Panc1 (cell line): ENCODE measurements around the gene ELP1. TPM values are rescaled to one million over a fixed set of nuclear protein-coding genes. Genes with fewer than 3 reads are reported as not detected.

Source experiments
- ATAC-seq: fragments of 200-7000 bp; cut with Tn5 transposase; 2 replicates; pipeline ENCODE4 v1.9.1; 2020; ENCODE audit warnings: mild to moderate bottlenecking, moderate library complexity
- BruUV-seq: library from RNA; stranded (reverse); fragments of 400-500 nt; replicated peaks from 2 replicates; lab custom pipeline; 2021; lab: Mats Ljungman, UMichigan
- CTCF ChIA-PET: fragments of 300-600 bp; sonication (Branson Sonifier 250); formaldehyde crosslinking; loops from one replicate; lab custom pipeline; 2022; ENCODE audit warnings: antibody characterized with exemption; lab: Charles Lee
- POLR2A ChIA-PET: fragments of 300-600 bp; sonication (Branson Sonifier 250); formaldehyde crosslinking; loops from one replicate; lab custom pipeline; 2022; ENCODE audit warnings: antibody characterized with exemption; lab: Charles Lee
- DNase-seq: peaks from one replicate; pipeline ENCODE4 v3.0.0-alpha.2; 2010; ENCODE audit warnings: low read depth, low spot score
- H3K27ac ChIP-seq: 2 replicates; pipeline ENCODE4 v1.5.1; 2011; ENCODE audit warnings: mild to moderate bottlenecking, low read length, inconsistent platforms
- H3K27me3 ChIP-seq: fragments of 200-500 bp; sonication (Bioruptor generic); 2 replicates; pipeline ENCODE4 v1.6.0; 2014; ENCODE audit warnings: low read length, inconsistent platforms; ENCODE audit not compliant: control insufficient read depth, insufficient read depth
- H3K36me3 ChIP-seq: fragments of 200-500 bp; sonication (Bioruptor generic); 2 replicates; pipeline ENCODE4 v1.5.1; 2014; ENCODE audit warnings: inconsistent platforms, mild to moderate bottlenecking, low read length, moderate library complexity; ENCODE audit not compliant: control insufficient read depth, insufficient read depth
- H3K4me1 ChIP-seq: 2 replicates; pipeline ENCODE4 v1.5.1; 2011; ENCODE audit warnings: inconsistent platforms, mild to moderate bottlenecking, low read length, moderate library complexity; ENCODE audit not compliant: control insufficient read depth, insufficient read depth
- H3K4me3 ChIP-seq, 2 experiments: 2 replicates each; pipeline ENCODE4 v1.5.1; 2011 to 2012; ENCODE audit warnings: low read depth in 2 of 2, low read length in 2 of 2, mild to moderate bottlenecking in 2 of 2, inconsistent platforms in 1 of 2, moderate library complexity in 1 of 2
- H3K9me3 ChIP-seq: fragments of 200-500 bp; sonication (Bioruptor generic); 2 replicates; pipeline ENCODE4 v1.5.1; 2014; ENCODE audit warnings: low read depth, mild to moderate bottlenecking, inconsistent platforms, low read length, moderate library complexity; ENCODE audit not compliant: control insufficient read depth, insufficient read depth
- POLR2AphosphoS5 ChIP-seq: IDR thresholded peaks from 2 replicates; pipeline ENCODE4 v1.6.1; 2012; ENCODE audit warnings: mild to moderate bottlenecking, low read depth, low read length, moderate library complexity
- SIN3A ChIP-seq: IDR thresholded peaks from 2 replicates; pipeline ENCODE4 v1.6.1; 2012; ENCODE audit warnings: low read depth, mild to moderate bottlenecking, low read length, moderate library complexity, borderline replicate concordance; ENCODE audit not compliant: insufficient read depth
- TCF7L2 ChIP-seq: IDR thresholded peaks from 2 replicates; pipeline ENCODE4 v1.6.1; 2011; ENCODE audit warnings: mild to moderate bottlenecking, low read depth, low read length, inconsistent platforms
- in situ Hi-C: cut with HindIII; loops from 2 replicates; pipeline ENCODE4 v1.10.0; 2016; ENCODE audit warnings: low sequenced_read_pairs, low pct_unique_long_range_greater_than_20kb
- intact Hi-C: fragments of 100-400 bp; cut with micrococcal nuclease; formaldehyde crosslinking; loops from one replicate; pipeline ENCODE4 v1.10.0; 2022; ENCODE audit not compliant: unreplicated experiment
- total RNA-seq: library from RNA; stranded (reverse); gene quantifications from one replicate; pipeline ENCODE4 v1.2.1, GENCODE V29; 2021; ENCODE audit not compliant: unreplicated experiment
- TF ChIP-seq, protein P1 (sequence below): fragments of 450-650 bp; IDR thresholded peaks from 2 replicates; pipeline ENCODE4 v1.5.1; 2017; ENCODE audit warnings: mild to moderate bottlenecking
- TF ChIP-seq, protein P2 (sequence below), 2 experiments: IDR thresholded peaks; 2 replicates each; pipeline ENCODE4 v1.6.1; 2011 to 2012; ENCODE audit warnings: low read depth in 2 of 2, control low read depth in 1 of 2, low read length in 1 of 2, mild to moderate bottlenecking in 1 of 2, moderate library complexity in 1 of 2; ENCODE audit not compliant: insufficient read depth in 1 of 2

The ELP1 gene
- total RNA-seq, 1 experiment from 2014 or later: 17.1 TPM

DNA sequence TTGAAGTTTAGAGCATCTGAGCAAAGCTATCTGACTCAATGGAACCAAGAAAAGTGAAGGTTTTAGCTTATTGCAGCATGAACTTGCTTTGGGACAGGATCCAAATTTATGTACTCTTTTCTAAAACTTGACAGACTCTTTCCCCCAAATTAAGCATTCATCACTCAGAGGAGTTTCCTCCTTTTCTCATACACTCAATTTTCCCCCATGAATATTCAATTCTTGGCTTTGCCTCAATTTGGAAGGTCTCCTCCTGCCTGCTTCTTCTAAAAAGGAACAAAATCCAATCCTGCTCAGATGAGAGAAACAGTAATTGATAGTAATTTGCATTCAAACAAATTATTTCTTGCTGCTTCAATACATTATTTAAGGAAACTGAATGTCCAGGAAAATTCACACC is 66.8 kb downstream of the ELP1 start:
- no peaks in the 10 kb centered on the region for H3K9me3 ChIP-seq
- H3K27ac ChIP-seq: no peak overlapping the region
- in situ Hi-C loops: no loop called here
- ChIA-PET CTCF (no interaction called here), POLR2A (no interaction called here)
- TF ChIP-seq SIN3A: no peak
- no peak for TF ChIP-seq POLR2AphosphoS5
- TF ChIP-seq, protein P1, sequence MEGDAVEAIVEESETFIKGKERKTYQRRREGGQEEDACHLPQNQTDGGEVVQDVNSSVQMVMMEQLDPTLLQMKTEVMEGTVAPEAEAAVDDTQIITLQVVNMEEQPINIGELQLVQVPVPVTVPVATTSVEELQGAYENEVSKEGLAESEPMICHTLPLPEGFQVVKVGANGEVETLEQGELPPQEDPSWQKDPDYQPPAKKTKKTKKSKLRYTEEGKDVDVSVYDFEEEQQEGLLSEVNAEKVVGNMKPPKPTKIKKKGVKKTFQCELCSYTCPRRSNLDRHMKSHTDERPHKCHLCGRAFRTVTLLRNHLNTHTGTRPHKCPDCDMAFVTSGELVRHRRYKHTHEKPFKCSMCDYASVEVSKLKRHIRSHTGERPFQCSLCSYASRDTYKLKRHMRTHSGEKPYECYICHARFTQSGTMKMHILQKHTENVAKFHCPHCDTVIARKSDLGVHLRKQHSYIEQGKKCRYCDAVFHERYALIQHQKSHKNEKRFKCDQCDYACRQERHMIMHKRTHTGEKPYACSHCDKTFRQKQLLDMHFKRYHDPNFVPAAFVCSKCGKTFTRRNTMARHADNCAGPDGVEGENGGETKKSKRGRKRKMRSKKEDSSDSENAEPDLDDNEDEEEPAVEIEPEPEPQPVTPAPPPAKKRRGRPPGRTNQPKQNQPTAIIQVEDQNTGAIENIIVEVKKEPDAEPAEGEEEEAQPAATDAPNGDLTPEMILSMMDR: no peak
- TF ChIP-seq TCF7L2: no peak
- TF ChIP-seq, protein P2, sequence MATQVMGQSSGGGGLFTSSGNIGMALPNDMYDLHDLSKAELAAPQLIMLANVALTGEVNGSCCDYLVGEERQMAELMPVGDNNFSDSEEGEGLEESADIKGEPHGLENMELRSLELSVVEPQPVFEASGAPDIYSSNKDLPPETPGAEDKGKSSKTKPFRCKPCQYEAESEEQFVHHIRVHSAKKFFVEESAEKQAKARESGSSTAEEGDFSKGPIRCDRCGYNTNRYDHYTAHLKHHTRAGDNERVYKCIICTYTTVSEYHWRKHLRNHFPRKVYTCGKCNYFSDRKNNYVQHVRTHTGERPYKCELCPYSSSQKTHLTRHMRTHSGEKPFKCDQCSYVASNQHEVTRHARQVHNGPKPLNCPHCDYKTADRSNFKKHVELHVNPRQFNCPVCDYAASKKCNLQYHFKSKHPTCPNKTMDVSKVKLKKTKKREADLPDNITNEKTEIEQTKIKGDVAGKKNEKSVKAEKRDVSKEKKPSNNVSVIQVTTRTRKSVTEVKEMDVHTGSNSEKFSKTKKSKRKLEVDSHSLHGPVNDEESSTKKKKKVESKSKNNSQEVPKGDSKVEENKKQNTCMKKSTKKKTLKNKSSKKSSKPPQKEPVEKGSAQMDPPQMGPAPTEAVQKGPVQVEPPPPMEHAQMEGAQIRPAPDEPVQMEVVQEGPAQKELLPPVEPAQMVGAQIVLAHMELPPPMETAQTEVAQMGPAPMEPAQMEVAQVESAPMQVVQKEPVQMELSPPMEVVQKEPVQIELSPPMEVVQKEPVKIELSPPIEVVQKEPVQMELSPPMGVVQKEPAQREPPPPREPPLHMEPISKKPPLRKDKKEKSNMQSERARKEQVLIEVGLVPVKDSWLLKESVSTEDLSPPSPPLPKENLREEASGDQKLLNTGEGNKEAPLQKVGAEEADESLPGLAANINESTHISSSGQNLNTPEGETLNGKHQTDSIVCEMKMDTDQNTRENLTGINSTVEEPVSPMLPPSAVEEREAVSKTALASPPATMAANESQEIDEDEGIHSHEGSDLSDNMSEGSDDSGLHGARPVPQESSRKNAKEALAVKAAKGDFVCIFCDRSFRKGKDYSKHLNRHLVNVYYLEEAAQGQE (IDR thresholded peaks at IDR 0.05; ENCODE audit: insufficient read depth in 1 of 2, low read depth in 2 of 2, low read length in 1 of 2): no peak
- no peak overlapping the region for H3K4me3 ChIP-seq
- DNase-seq (no peak), ATAC-seq (no peak)
- no peaks in the 10 kb centered on the region for H3K4me1 ChIP-seq
- no TSS peak for BruUV-seq
- H3K27me3 ChIP-seq: no peaks in the 10 kb centered on the region
- H3K36me3 ChIP-seq: no peaks in the 10 kb centered on the region; the same call in 1 of the 2 replicates
- intact Hi-C loops: no loop called here

DNA sequence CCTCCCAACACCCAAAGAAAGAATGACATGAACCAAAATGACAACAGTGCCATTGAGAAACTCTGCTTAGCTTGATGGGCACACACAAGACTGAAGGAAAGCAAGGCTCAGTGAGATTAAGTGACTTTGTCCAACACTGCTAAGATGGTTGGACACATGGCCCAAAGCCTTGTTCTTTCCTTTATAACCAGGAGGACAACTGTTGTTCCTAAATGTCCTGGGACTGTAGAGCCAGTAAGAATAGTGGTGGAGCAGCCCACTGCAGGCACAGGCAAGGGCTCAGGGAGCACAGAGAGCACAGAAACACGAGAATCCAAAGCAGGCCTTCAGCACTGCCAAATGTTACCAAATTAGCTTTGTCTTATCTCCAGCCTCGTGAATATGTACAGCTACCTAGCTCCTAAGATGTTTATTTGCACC is 67.9 kb downstream of the ELP1 start:
- DNase-seq (no peak), ATAC-seq (no peak)
- H3K36me3 ChIP-seq: no peaks in the 10 kb centered on the region; the same call in 1 of the 2 replicates
- BruUV-seq: no TSS peak
- TF ChIP-seq, protein P2 (IDR thresholded peaks at IDR 0.05; ENCODE audit: insufficient read depth in 1 of 2, low read depth in 2 of 2, low read length in 1 of 2): no peak
- TF ChIP-seq SIN3A (no peak), POLR2AphosphoS5 (no peak), TCF7L2 (no peak)
- TF ChIP-seq, protein P1: no peak
- no peak overlapping the region for H3K4me3 ChIP-seq
- intact Hi-C loops: no loop called here
- H3K9me3 ChIP-seq: no peaks in the 10 kb centered on the region
- no peaks in the 10 kb centered on the region for H3K27me3 ChIP-seq
- in situ Hi-C loops: no loop called here
- ChIA-PET CTCF (no interaction called here), POLR2A (no interaction called here)
- H3K27ac ChIP-seq: no peak overlapping the region
- H3K4me1 ChIP-seq: no peaks in the 10 kb centered on the region
